Measurements from ENCODE around the gene CDH4. TPM values are rescaled to one million over a fixed set of nuclear protein-coding genes. Genes with fewer than 3 reads are reported as not detected.

The CDH4 gene
- total RNA-seq, 1 experiment from 2014 or later, result not detected

- Histone ChIP-seq H3K9me2 (ENCODE audit: insufficient read depth) (no peaks in the 10 kb centered on the region), H3K4me1 (replicated peaks; ENCODE audit: insufficient read depth) (no peaks in the 10 kb centered on the region), H3K27ac (no peak overlapping the region), H3K9me3 (ENCODE audit: insufficient read depth, low read depth) (no peaks in the 10 kb centered on the region), H3K4me2 (no peak overlapping the region), H4K20me1 (ENCODE audit: insufficient read depth) (no peaks in the 10 kb centered on the region; the same call in 1 of the 2 replicates), H3K79me2 (ENCODE audit: low read depth) (no peaks in the 10 kb centered on the region), H3F3A (ENCODE audit: insufficient read depth, low read depth) (no peaks in the 10 kb centered on the region), H3K36me3 (ENCODE audit: low read depth) (no peaks in the 10 kb centered on the region), H3K27me3 (ENCODE audit: insufficient read depth, low read depth) (peaks cover 57% of the 10 kb centered on the region), H2AFZ (no peak overlapping the region), H3K4me3 (no peak overlapping the region)
- intact Hi-C loops (cut with micrococcal nuclease; ENCODE audit: unreplicated experiment), result no loop called here
- ChIA-PET CTCF (no interaction called here), POLR2A (ENCODE audit: unreplicated experiment) (no interaction called here)
- TF ChIP-seq EZH2 (IDR thresholded peaks at IDR 0.05; ENCODE audit: low read depth) (no peak), CTCF (conservative IDR thresholded peaks at IDR 0.05) (no peak)
- no peak for DNase-seq
- no TSS peak for BruUV-seq (replicated peaks)
Observed at GRCh38 chr20:61233590-61233989, 18.5 kb upstream of the CDH4 start.

- Histone ChIP-seq H2AFZ (no peak overlapping the region), H3K4me1 (replicated peaks; ENCODE audit: insufficient read depth) (no peaks in the 10 kb centered on the region), H3K27me3 (ENCODE audit: insufficient read depth, low read depth) (peaks cover 56% of the 10 kb centered on the region), H3F3A (ENCODE audit: insufficient read depth, low read depth) (no peaks in the 10 kb centered on the region), H3K9me2 (ENCODE audit: insufficient read depth) (no peaks in the 10 kb centered on the region), H3K79me2 (ENCODE audit: low read depth) (no peaks in the 10 kb centered on the region), H3K27ac (no peak overlapping the region), H3K9me3 (ENCODE audit: insufficient read depth, low read depth) (no peaks in the 10 kb centered on the region), H4K20me1 (ENCODE audit: insufficient read depth) (no peaks in the 10 kb centered on the region; the same call in 1 of the 2 replicates), H3K36me3 (ENCODE audit: low read depth) (no peaks in the 10 kb centered on the region), H3K4me2 (no peak overlapping the region), H3K4me3 (no peak overlapping the region)
- DNase-seq, result no peak
- ChIA-PET POLR2A (ENCODE audit: unreplicated experiment) (no interaction called here), CTCF (no interaction called here)
- no TSS peak for BruUV-seq (replicated peaks)
- TF ChIP-seq CTCF (conservative IDR thresholded peaks at IDR 0.05) (no peak), EZH2 (IDR thresholded peaks at IDR 0.05; ENCODE audit: low read depth) (no peak)
- intact Hi-C loops (cut with micrococcal nuclease; ENCODE audit: unreplicated experiment), result no loop called here
Observed at GRCh38 chr20:61234224-61234890, 17.7 kb upstream of the CDH4 start.

- DNase-seq, result no peak
- Histone ChIP-seq H3K27me3 (ENCODE audit: insufficient read depth, low read depth) (peaks cover 67% of the 10 kb centered on the region), H3K36me3 (ENCODE audit: low read depth) (no peaks in the 10 kb centered on the region), H4K20me1 (ENCODE audit: insufficient read depth) (no peaks in the 10 kb centered on the region; the same call in 1 of the 2 replicates), H2AFZ (no peak overlapping the region), H3K4me1 (replicated peaks; ENCODE audit: insufficient read depth) (no peaks in the 10 kb centered on the region), H3K4me3 (no peak overlapping the region), H3K9me3 (ENCODE audit: insufficient read depth, low read depth) (no peaks in the 10 kb centered on the region), H3K9me2 (ENCODE audit: insufficient read depth) (no peaks in the 10 kb centered on the region), H3K27ac (no peak overlapping the region), H3F3A (ENCODE audit: insufficient read depth, low read depth) (no peaks in the 10 kb centered on the region), H3K4me2 (no peak overlapping the region), H3K79me2 (ENCODE audit: low read depth) (no peaks in the 10 kb centered on the region)
- ChIA-PET POLR2A (ENCODE audit: unreplicated experiment) (no interaction called here), CTCF (no interaction called here)
- no TSS peak for BruUV-seq (replicated peaks)
- no peak for TF ChIP-seq CTCF (conservative IDR thresholded peaks at IDR 0.05)
- no peak for TF ChIP-seq EZH2 (IDR thresholded peaks at IDR 0.05; ENCODE audit: low read depth)
- intact Hi-C loops (cut with micrococcal nuclease; ENCODE audit: unreplicated experiment), result no loop called here
Observed at GRCh38 chr20:61236713-61237112, 15.3 kb upstream of the CDH4 start.
